Kidney epithelial cell (primary cell): ENCODE data around the gene NMRK2. TPM values are rescaled to one million over a fixed set of nuclear protein-coding genes. Genes with fewer than 3 reads are reported as not detected.
"Not testable (repeated sequence)": the region's sequence is repeated elsewhere in the genome, so short reads cannot be mapped to it uniquely, and the experiment has no call there.

ENCODE experiments used
- DNase-seq: peaks from one replicate; pipeline ENCODE4 v3.0.0-alpha.2; 2010; ENCODE audit warnings: low read depth
- H3K27me3 ChIP-seq: 2 replicates; pipeline ENCODE4 v1.6.0; 2011; ENCODE audit warnings: low read length; ENCODE audit not compliant: control insufficient read depth, insufficient read depth
- H3K36me3 ChIP-seq: 2 replicates; pipeline ENCODE4 v1.5.1; 2011; ENCODE audit warnings: low read length; ENCODE audit not compliant: control insufficient read depth, insufficient read depth
- H3K4me3 ChIP-seq: 2 replicates; pipeline ENCODE4 v1.5.1; 2011; ENCODE audit warnings: low read depth, mild to moderate bottlenecking, control low read depth, low read length
- total RNA-seq: library from RNA; depleted of rRNA; stranded (reverse); fragments of >200 nt; gene quantifications from 2 replicates; pipeline ENCODE4 v1.2.3, GENCODE V29; 2015
- TF ChIP-seq, protein P1 (sequence below): IDR thresholded peaks from 2 replicates; pipeline ENCODE4 v1.5.1; 2011; ENCODE audit warnings: mild to moderate bottlenecking, moderate library complexity, low read length, control low read depth, inconsistent platforms; ENCODE audit not compliant: insufficient read depth, poor library complexity, severe bottlenecking

NMRK2 gene
- total RNA-seq, 1 donor from 2014 or later: not detected

DNA sequence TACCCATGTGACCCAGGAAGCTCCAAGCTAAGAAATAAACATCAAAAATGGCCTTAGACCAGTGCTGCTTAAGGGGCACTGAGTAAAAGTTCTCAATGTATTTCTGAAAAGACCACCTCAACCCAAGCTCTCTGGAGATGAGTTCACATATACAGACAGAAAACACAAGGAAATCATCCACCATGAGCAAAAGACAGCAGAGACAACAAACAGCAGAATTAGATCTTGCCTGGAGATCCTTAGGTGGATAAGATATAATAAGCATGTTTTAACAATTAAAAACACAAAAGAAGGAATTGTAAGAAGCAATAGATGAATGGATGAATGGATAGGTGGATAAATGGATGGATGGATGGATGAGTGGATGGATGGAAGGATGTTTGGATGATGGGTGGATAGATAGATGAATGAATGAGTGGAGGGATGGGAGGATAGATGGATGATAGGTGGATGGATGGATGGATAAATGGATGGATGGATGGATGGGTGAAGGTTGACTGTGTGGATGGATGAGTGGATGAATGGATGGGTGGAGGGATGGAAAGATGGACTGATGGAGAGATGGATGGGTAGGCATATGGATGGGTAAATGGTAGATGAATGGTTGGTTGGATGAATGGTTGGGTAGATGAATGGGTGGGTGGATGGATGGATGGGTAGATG lies 9.6 kb upstream of the NMRK2 start:
- TF ChIP-seq, protein P1, sequence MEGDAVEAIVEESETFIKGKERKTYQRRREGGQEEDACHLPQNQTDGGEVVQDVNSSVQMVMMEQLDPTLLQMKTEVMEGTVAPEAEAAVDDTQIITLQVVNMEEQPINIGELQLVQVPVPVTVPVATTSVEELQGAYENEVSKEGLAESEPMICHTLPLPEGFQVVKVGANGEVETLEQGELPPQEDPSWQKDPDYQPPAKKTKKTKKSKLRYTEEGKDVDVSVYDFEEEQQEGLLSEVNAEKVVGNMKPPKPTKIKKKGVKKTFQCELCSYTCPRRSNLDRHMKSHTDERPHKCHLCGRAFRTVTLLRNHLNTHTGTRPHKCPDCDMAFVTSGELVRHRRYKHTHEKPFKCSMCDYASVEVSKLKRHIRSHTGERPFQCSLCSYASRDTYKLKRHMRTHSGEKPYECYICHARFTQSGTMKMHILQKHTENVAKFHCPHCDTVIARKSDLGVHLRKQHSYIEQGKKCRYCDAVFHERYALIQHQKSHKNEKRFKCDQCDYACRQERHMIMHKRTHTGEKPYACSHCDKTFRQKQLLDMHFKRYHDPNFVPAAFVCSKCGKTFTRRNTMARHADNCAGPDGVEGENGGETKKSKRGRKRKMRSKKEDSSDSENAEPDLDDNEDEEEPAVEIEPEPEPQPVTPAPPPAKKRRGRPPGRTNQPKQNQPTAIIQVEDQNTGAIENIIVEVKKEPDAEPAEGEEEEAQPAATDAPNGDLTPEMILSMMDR: no peak
- Histone ChIP-seq H3K36me3 (no peaks in the 10 kb centered on the region), H3K27me3 (no peaks in the 10 kb centered on the region), H3K4me3 (no peak overlapping the region)
- DNase-seq: no peak

DNA sequence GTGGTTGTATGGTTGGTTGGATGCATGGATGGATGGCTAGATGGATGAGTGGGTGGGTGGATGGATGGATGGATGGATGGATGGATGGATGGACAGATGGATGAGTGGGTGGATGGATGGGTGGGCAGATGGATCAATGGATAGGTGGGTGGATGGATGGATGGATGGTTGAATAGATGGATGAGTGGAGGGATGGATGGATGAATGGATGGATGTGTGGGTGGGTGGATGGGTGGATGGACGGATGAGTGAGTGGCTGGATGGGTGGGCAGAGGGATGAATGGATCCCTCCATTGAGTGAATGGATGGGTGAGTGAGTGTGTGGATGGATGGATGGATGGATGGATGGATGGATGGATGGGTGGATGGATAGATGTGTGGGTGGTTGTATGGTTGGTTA lies 9.0 kb upstream of the NMRK2 start:
- TF ChIP-seq, protein P1: no peak
- H3K27me3 ChIP-seq: no peaks in the 10 kb centered on the region
- no peak for DNase-seq
- H3K4me3 ChIP-seq: no peak overlapping the region
- no peaks in the 10 kb centered on the region for H3K36me3 ChIP-seq

DNA sequence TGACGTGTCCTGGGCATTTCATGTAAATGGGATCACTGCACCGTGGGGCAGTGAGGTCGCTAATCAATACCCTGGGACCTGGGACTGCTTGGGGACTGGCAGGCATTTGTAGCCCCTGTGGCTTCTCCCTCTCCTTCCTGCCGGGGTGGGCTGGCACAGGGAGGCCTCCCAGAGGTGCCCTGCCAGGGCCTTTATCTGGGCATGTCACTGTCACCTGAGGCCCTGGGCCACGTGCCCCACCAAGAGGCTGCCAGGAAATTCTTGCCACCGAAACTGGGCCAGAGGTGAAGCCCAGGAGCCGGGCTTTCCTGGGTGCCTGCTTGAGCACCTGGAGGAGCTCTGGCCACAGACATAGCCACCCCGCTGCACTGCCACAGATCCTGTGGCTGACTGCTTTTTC lies 1.8 kb upstream of the NMRK2 start:
- Histone ChIP-seq H3K4me3 (no peak overlapping the region), H3K27me3 (peaks cover 14% of the 10 kb centered on the region), H3K36me3 (no peaks in the 10 kb centered on the region)
- TF ChIP-seq, protein P1: no peak
- DNase-seq: no peak

DNA sequence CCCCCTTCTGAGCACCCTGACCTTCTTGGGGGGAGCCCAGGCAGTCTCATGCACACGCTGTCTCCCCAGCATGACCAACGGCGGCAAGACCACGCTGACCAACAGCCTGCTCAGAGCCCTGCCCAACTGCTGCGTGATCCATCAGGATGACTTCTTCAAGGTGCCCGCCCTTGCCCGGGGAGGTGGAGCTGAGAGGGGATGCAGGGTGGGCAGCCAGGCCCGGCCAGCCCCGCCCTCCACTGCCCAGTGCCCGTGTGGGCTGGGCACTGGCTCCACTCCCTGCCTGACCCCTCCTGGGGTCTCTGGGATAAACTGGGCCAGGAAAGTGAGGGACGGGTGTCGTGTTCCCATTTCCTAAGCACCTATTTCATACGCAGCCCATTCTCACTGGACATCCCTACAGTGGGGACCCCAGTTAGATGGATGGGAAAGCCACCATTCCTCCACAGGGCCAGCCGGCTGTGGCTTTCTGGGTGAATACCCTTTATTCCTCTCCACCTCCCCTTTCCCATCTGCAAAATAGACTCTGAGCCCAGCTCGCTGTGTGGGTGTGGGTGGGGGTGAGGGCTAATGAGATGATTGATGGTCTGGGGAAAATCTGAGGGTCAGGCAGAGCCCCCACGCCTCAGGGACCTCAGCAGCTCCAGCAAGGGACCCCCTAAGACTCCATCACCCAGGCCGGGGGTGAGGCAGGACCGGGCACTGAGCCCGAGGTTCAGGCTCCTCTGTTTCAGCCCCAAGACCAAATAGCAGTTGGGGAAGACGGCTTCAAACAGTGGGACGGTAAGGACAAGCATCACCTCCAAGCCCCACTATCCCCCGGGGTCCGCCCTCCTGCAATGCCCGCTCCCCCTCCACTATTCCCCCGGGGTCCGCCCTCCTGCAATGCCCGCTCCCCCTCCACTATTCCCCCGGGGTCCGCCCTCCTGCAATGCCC lies 3.9 kb downstream of the NMRK2 start:
- H3K4me3 ChIP-seq: no peak overlapping the region
- TF ChIP-seq, protein P1: no peak
- H3K36me3 ChIP-seq: no peaks in the 10 kb centered on the region
- DNase-seq: no peak
- H3K27me3 ChIP-seq: peaks cover 17% of the 10 kb centered on the region

DNA sequence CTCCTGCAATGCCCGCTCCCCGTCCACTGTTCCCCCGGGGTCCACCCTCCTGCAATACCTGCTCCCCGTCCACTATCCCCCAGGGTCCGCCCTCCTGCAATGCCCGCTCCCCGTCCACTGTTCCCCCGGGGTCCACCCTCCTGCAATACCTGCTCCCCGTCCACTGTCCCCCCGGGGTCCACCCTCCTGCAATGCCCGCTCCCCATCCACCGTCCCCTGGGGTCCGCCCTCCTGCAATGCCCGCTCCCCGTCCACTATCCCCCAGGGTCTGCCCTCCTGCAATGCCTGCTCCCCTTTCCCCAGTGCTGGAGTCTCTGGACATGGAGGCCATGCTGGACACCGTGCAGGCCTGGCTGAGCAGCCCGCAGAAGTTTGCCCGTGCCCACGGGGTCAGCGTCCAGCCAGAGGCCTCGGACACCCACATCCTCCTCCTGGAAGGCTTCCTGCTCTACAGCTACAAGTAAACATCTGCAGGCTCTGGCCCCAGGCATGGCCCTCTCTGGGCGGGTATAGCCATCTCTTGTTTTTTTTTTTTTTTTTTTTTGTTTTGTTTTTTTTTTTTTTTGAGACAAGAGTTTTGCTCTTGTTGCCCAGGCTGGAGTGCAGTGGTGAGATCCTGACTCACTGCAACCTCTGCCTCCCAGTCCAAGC lies 5.6 kb downstream of the NMRK2 start:
- DNase-seq, H3K36me3 ChIP-seq, H3K4me3 ChIP-seq: not testable (repeated sequence)
- H3K27me3 ChIP-seq: peaks cover 11% of the 10 kb centered on the region

DNA sequence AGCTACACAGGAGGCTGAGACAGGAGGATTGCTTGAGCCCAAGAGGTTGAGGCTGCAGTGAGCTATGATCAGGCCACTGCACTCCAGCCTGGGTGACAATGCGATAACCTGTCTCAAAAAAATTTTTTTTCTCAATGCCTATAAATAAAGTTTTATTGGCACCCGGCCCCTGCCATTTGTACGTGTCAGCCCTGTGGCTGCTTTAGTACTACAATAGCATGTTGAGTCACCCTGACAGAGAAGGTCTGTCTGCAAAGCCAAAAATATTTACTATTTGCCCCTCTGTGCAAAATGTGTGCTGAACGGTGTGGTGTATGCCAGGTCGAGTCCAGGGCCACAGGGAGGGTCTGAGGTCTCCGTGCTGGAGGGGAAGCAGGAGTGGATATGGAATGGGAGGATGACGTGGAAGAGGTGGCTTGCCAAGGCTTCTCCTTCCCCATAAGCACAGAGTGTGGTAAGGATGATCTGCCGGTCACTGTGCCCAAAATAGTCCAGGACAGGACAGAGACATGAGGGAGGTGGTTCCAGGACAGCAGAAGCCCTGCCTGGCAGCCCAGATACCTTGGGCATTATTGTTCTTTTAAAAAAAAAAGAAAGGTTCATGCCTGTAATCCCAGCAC lies 10.0 kb downstream of the NMRK2 start:
- no peaks in the 10 kb centered on the region for H3K27me3 ChIP-seq
- no peak for DNase-seq
- TF ChIP-seq, protein P1: no peak
- no peaks in the 10 kb centered on the region for H3K36me3 ChIP-seq
- H3K4me3 ChIP-seq: no peak overlapping the region
